GM12878 (cell line): ENCODE measurements around the gene GLT1D1. TPM values are rescaled to one million over a fixed set of nuclear protein-coding genes. Genes with fewer than 3 reads are reported as not detected.
A peak's percentile ranks its signal among the peaks of the same experiment; 100 is the strongest.

Experiments used
- ATAC-seq: fragments of 200-7000 bp; cut with Tn5 transposase; 3 replicates; pipeline ENCODE4 v1.9.1; 2020; ENCODE audit warnings: mild to moderate bottlenecking, moderate library complexity
- BruUV-seq: library from RNA; stranded (reverse); fragments of 400-500 nt; replicated peaks from 2 replicates; lab custom pipeline; 2021; lab: Mats Ljungman, UMichigan
- CTCF ChIA-PET: fragments of 300-600 bp; sonication (Branson Sonifier 250); formaldehyde crosslinking; extraction: SDS; loops from one replicate; lab custom pipeline; 2021; ENCODE audit warnings: inconsistent platforms; lab: Yijun Ruan, JAX
- POLR2A ChIA-PET: fragments of 350-600 bp; formaldehyde crosslinking; extraction: SDS; loops from one replicate; lab custom pipeline; 2021; ENCODE audit warnings: inconsistent platforms; lab: Charles Lee
- RAD21 ChIA-PET: fragments of 300-600 bp; sonication (Branson Sonifier 250); formaldehyde crosslinking; loops from one replicate; lab custom pipeline; 2023; ENCODE audit warnings: antibody characterized with exemption; ENCODE audit not compliant: unreplicated experiment; lab: Charles Lee
- SMC1A ChIA-PET: fragments of 300-600 bp; sonication (Branson Sonifier 250); formaldehyde crosslinking; loops from one replicate; lab custom pipeline; 2023; ENCODE audit not compliant: unreplicated experiment, uncharacterized antibody; lab: Charles Lee
- DNase-seq: peaks from one replicate; pipeline ENCODE4 v3.0.0-alpha.2; 2011; ENCODE audit warnings: low read depth, low spot score
- FAIRE-seq: peaks from 3 replicates; lab custom pipeline; 2011; peaks lifted over from hg19 to GRCh38; lab: Jason Lieb, UNC
- H2AFZ ChIP-seq: 2 replicates; pipeline ENCODE4 v1.6.0; 2011; ENCODE audit warnings: low read depth, low read length, control low read depth; ENCODE audit not compliant: control insufficient read depth
- H3K27ac ChIP-seq: 2 replicates; pipeline ENCODE4 v1.5.1; 2011; ENCODE audit warnings: control low read depth; ENCODE audit not compliant: control insufficient read depth, insufficient read depth
- H3K27me3 ChIP-seq, 2 experiments: replicated peaks in 1 of 2; 2 replicates each; pipeline versions ENCODE4 v1.6.0 to v1.6.1; 2011; ENCODE audit warnings: low read length in 1 of 2; ENCODE audit not compliant: control insufficient read depth in 2 of 2, insufficient read depth in 2 of 2
- H3K36me3 ChIP-seq, 2 experiments: 2 replicates each; pipeline ENCODE4 v1.5.1; 2011; ENCODE audit warnings: low read length in 1 of 2; ENCODE audit not compliant: control insufficient read depth in 2 of 2, insufficient read depth in 2 of 2
- H3K4me1 ChIP-seq: 2 replicates; pipeline ENCODE4 v1.6.1; 2011; ENCODE audit warnings: mild to moderate bottlenecking, low read length, moderate library complexity, mixed read lengths; ENCODE audit not compliant: control insufficient read depth, insufficient read depth
- H3K4me2 ChIP-seq: 2 replicates; pipeline ENCODE4 v1.6.0; 2011; ENCODE audit warnings: control low read depth; ENCODE audit not compliant: control insufficient read depth, insufficient read depth
- H3K4me3 ChIP-seq: fragments of 200-600 bp; sonication (generic); 2 replicates; pipeline ENCODE4 v1.5.1; 2016
- H3K79me2 ChIP-seq: 2 replicates; pipeline ENCODE4 v1.6.0; 2011; ENCODE audit warnings: low read length; ENCODE audit not compliant: control insufficient read depth, insufficient read depth
- H3K9ac ChIP-seq: 2 replicates; pipeline ENCODE4 v1.8.0; 2011; ENCODE audit warnings: low read length, control low read depth, mixed read lengths; ENCODE audit not compliant: control insufficient read depth, insufficient read depth
- H3K9me3 ChIP-seq: replicated peaks from 3 replicates; pipeline ENCODE4 v1.5.1; 2011; ENCODE audit warnings: mild to moderate bottlenecking, low read length; ENCODE audit not compliant: control insufficient read depth, insufficient read depth
- H4K20me1 ChIP-seq: 2 replicates; pipeline ENCODE4 v1.6.0; 2011; ENCODE audit not compliant: control insufficient read depth, insufficient read depth
- ATF7 ChIP-seq: fragments of 450-650 bp; IDR thresholded peaks from 2 replicates; pipeline ENCODE4 v1.6.1; 2016; ENCODE audit warnings: low read depth, mild to moderate bottlenecking
- IKZF1 ChIP-seq: fragments of 450-650 bp; conservative IDR thresholded peaks from 2 replicates; pipeline ENCODE4 v1.6.1; 2017; ENCODE audit warnings: antibody characterized with exemption, mild to moderate bottlenecking
- KLF5 ChIP-seq: fragments of 450-650 bp; IDR thresholded peaks from 2 replicates; pipeline ENCODE4 v1.6.1; 2014; ENCODE audit warnings: mild to moderate bottlenecking; ENCODE audit not compliant: partially characterized antibody
- NR2C2 ChIP-seq: IDR thresholded peaks from 2 replicates; pipeline ENCODE4 v1.6.1; 2011; ENCODE audit warnings: borderline replicate concordance, low read depth; ENCODE audit not compliant: control insufficient read depth, insufficient read length
- REST ChIP-seq: IDR thresholded peaks from 2 replicates; pipeline ENCODE4 v1.6.1; 2012; ENCODE audit warnings: mild to moderate bottlenecking, low read depth, low read length
- SPI1 ChIP-seq: IDR thresholded peaks from 2 replicates; pipeline ENCODE4 v1.6.1; 2011; ENCODE audit warnings: low read depth, mild to moderate bottlenecking, low read length, moderate library complexity, borderline replicate concordance; ENCODE audit not compliant: insufficient read depth
- SRF ChIP-seq, 2 experiments: IDR thresholded peaks; 2 replicates each; pipeline ENCODE4 v1.6.1; 2011; ENCODE audit warnings: low read depth in 2 of 2, low read length in 2 of 2, mild to moderate bottlenecking in 1 of 2, moderate library complexity in 1 of 2
- STAT1 ChIP-seq: fragments of 450-650 bp; conservative IDR thresholded peaks from 2 replicates; pipeline ENCODE4 v1.6.1; 2014; ENCODE audit warnings: antibody characterized with exemption, mild to moderate bottlenecking
- TCF7 ChIP-seq: IDR thresholded peaks from 2 replicates; pipeline ENCODE4 v1.6.1; 2014; ENCODE audit warnings: antibody characterized with exemption, borderline replicate concordance
- ZBTB40 ChIP-seq: fragments of 450-650 bp; IDR thresholded peaks from 2 replicates; pipeline ENCODE4 v1.6.1; 2016; ENCODE audit warnings: mild to moderate bottlenecking, moderate library complexity, borderline replicate concordance
- WGBS: methylation state at CpG from one replicate; pipeline ENCODE4 v1.1.6; 2016; ENCODE audit warnings: low lambda C conversion rate; ENCODE audit not compliant: insufficient replicate concordance, insufficient coverage; ENCODE audit errors: missing lambda C conversion rate; 5-methylcytosine and 5-hydroxymethylcytosine counted together
- in situ Hi-C: fragments of 300-500 bp; cut with MboI; formaldehyde crosslinking; loops from 9 replicates; pipeline ENCODE4 v1.14.3; 2018; ENCODE audit warnings: mixed read lengths
- intact Hi-C: fragments of 100-400 bp; cut with micrococcal nuclease; formaldehyde crosslinking; loops from one replicate; pipeline ENCODE4 v1.14.2; 2022; ENCODE audit not compliant: unreplicated experiment
- polyA plus RNA-seq, 11 experiments: library from polyadenylated mRNA; depleted of rRNA in 4 of 11; unstranded in 6 of 11; stranded (reverse) in 5 of 11; fragments of >200 nt; fragmentation: Nextera tagmentation in 4 of 11; fragmentation: Illumina TruSeq in 1 of 11; extraction: Ambion mirVana in 4 of 11; extraction: Trizol in 1 of 11; gene quantifications; 1 replicate in 1 of 11; 2 replicates in 10 of 11; pipeline versions ENCODE4 v1.2.1 to v1.2.3, GENCODE V29; 2011 to 2016; ENCODE audit warnings: inconsistent platforms in 2 of 11, missing spikeins in 2 of 11, low read depth in 1 of 11
- total RNA-seq, 4 experiments: library from RNA; depleted of rRNA in 3 of 4; stranded (reverse); fragments of >200 nt in 3 of 4; fragmentation: Illumina TruSeq in 1 of 4; extraction: Trizol in 1 of 4; gene quantifications; 2 replicates each; pipeline versions ENCODE4 v1.2.1 to v1.2.3, GENCODE V29; 2013 to 2021
- TF ChIP-seq, protein P1 (sequence below): IDR thresholded peaks from 2 replicates; pipeline ENCODE4 v1.6.1; 2012; ENCODE audit warnings: low read depth, low read length, improper control_type of control experiment

The GLT1D1 gene
- total and polyA plus RNA-seq, 10 of the 15 experiments (the other 5 are each of a cell fraction or from before 2014, with no cell fraction given), result 0.42 to 62.8 (median 3.0) TPM

DNA sequence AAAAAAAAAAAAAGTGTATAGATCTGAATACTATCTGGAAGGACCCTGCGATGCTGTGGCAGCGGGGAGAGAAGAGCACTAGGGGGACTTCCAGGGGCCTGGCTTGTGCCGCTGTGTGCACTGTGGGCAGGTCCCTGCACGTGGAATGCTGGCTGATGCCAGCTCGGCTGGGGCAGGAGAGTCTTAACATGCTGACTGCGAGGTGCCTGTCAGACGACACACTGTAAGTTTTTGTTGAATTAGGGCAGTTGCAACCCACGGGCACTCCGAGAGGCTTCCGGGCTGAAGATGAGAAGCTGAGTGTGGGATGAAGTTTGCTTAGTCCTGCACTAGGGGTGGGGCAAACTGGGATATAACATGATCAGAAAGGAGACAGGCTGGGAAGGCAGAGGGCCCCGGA lies 10.7 kb downstream of the GLT1D1 start:
- WGBS, result 77% methylated on average over 11 of the region's 11 CpGs
- RAD21 ChIA-PET, result interaction anchor here (1.1 to 1.3 kb wide), 2 partner anchors 33 to 53 kb away, joined by 3 to 4 read pairs; no protein-coding TSS in a partner anchor
- no peaks in the 10 kb centered on the region for H3K79me2 ChIP-seq
- CTCF ChIA-PET, result no interaction called here
- no peak overlapping the region for H3K4me3 ChIP-seq
- no peak overlapping the region for H3K9ac ChIP-seq
- peaks cover 0 to 3% of the 10 kb centered on the region in 2 experiments; a peak in 2 of 4 replicates for H3K36me3 ChIP-seq
- FAIRE-seq (no peak), ATAC-seq (peak; percentile 19), DNase-seq (no peak)
- intact Hi-C loops (no loop called here), in situ Hi-C loops (no loop called here)
- no peaks in the 10 kb centered on the region for H3K27me3 ChIP-seq
- no peak overlapping the region for H2AFZ ChIP-seq
- SMC1A ChIA-PET, result interaction anchor here (1.1 kb wide), 1 partner anchor 45 kb away, joined by 3 read pairs; no protein-coding TSS in a partner anchor
- H3K9me3 ChIP-seq, result no peaks in the 10 kb centered on the region; the same call in 2 of the 3 replicates
- no peaks in the 10 kb centered on the region for H3K4me1 ChIP-seq
- 0 out of 2 replicates have a peak, but pooled peaks cover 3% of the 10 kb centered on the region for H4K20me1 ChIP-seq
- POLR2A ChIA-PET, result no interaction called here
- no TSS peak for BruUV-seq
- no peak overlapping the region for H3K4me2 ChIP-seq
- no peak overlapping the region for H3K27ac ChIP-seq
- TF ChIP-seq REST (no peak), IKZF1 (no peak), SRF (IDR thresholded peaks at IDR 0.05; ENCODE audit: low read depth in 2 of 2, low read length in 2 of 2) (no peak), STAT1 (no peak), NR2C2 (no peak), TCF7 (no peak), KLF5 (no peak), ATF7 (no peak), ZBTB40 (no peak), SPI1 (no peak)
- TF ChIP-seq, protein P1, sequence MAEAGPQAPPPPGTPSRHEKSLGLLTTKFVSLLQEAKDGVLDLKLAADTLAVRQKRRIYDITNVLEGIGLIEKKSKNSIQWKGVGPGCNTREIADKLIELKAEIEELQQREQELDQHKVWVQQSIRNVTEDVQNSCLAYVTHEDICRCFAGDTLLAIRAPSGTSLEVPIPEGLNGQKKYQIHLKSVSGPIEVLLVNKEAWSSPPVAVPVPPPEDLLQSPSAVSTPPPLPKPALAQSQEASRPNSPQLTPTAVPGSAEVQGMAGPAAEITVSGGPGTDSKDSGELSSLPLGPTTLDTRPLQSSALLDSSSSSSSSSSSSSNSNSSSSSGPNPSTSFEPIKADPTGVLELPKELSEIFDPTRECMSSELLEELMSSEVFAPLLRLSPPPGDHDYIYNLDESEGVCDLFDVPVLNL, result no peak
